AG10803 (cell line): ENCODE results near the gene RAG2.

Experiments used
- DNase-seq: peaks from one replicate; pipeline ENCODE4 v3.0.0; 2010; ENCODE audit warnings: low read depth
- H3K4me3 ChIP-seq: 2 replicates; pipeline ENCODE4 v1.5.1; 2011; ENCODE audit warnings: mild to moderate bottlenecking, low read length, control low read depth
- TF ChIP-seq, protein P1 (sequence below): conservative IDR thresholded peaks from 2 replicates; pipeline ENCODE4 v1.5.1; 2011; ENCODE audit warnings: mild to moderate bottlenecking, low read length, control low read depth, inconsistent platforms

RAG2 gene

GRCh38 chr11:36617543-36618362 lies 19.7 kb upstream of the RAG2 start:
- H3K4me3 ChIP-seq: no peak overlapping the region
- TF ChIP-seq, protein P1, sequence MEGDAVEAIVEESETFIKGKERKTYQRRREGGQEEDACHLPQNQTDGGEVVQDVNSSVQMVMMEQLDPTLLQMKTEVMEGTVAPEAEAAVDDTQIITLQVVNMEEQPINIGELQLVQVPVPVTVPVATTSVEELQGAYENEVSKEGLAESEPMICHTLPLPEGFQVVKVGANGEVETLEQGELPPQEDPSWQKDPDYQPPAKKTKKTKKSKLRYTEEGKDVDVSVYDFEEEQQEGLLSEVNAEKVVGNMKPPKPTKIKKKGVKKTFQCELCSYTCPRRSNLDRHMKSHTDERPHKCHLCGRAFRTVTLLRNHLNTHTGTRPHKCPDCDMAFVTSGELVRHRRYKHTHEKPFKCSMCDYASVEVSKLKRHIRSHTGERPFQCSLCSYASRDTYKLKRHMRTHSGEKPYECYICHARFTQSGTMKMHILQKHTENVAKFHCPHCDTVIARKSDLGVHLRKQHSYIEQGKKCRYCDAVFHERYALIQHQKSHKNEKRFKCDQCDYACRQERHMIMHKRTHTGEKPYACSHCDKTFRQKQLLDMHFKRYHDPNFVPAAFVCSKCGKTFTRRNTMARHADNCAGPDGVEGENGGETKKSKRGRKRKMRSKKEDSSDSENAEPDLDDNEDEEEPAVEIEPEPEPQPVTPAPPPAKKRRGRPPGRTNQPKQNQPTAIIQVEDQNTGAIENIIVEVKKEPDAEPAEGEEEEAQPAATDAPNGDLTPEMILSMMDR: no peak

GRCh38 chr11:36615826-36616225 lies 17.8 kb upstream of the RAG2 start:
- H3K4me3 ChIP-seq: no peak overlapping the region
- no peak for DNase-seq
- TF ChIP-seq, protein P1: no peak

More at GRCh38 chr11:36617543-36618362, 19.7 kb upstream of the RAG2 start:
- DNase-seq: no peak

DNA sequence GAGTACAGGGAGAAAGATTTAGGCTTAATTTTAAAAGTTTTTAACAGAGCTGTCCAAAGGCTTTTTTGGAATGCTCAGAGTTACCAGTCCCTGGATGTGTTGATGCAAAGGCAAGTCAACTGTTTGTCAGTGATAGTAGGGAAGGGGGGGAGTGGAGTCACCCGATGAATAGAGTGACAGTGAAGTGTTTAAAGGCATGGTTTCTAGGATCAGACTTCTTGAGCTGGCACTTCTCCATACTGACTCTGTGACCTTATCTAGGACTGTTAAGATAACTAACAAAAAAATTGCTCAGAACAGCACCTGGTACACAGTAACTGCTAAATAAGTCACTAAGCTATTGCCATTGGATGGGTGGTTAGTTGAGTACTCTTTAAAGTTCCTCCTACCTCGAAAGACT lies 11.3 kb upstream of the RAG2 start:
- no peak overlapping the region for H3K4me3 ChIP-seq
- no peak for DNase-seq
- TF ChIP-seq, protein P1: no peak

- DNase-seq: no peak
- TF ChIP-seq, protein P1: no peak
- no peak overlapping the region for H3K4me3 ChIP-seq
These were observed 10.6 kb upstream of the RAG2 start for GRCh38 chr11:36608491-36609199.

GRCh38 chr11:36605221-36606216 lies 7.5 kb upstream of the RAG2 start:
- H3K4me3 ChIP-seq: no peak overlapping the region
- TF ChIP-seq, protein P1: no peak
- DNase-seq: no peak

DNA sequence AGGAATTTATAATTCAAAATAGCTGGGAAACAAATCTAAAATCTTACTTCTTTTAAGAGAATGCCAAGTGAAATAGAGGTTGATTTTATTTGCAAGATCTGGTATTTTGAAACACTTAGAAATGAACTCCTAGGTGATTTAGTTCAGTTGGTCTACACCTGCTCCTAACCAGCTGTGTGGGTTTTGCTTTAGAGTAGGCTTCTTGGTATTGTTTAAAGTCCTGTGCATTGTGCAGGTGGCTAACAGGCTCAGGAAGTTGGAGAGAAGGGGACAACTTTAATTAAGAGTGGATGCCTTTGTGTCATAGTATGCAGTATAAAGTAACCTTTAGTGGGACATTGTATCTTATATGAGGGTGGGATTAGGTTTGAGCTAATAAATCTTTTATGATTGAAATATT lies 4.1 kb upstream of the RAG2 start:
- no peak overlapping the region for H3K4me3 ChIP-seq
- no peak for DNase-seq
- TF ChIP-seq, protein P1: no peak
